AG08396 (cell line): ENCODE results near the gene RNMT.

Experiments
- DNase-seq: peaks from one replicate; pipeline ENCODE4 v3.0.0; 2012; ENCODE audit warnings: low spot score, mixed read lengths

Gene RNMT

DNA sequence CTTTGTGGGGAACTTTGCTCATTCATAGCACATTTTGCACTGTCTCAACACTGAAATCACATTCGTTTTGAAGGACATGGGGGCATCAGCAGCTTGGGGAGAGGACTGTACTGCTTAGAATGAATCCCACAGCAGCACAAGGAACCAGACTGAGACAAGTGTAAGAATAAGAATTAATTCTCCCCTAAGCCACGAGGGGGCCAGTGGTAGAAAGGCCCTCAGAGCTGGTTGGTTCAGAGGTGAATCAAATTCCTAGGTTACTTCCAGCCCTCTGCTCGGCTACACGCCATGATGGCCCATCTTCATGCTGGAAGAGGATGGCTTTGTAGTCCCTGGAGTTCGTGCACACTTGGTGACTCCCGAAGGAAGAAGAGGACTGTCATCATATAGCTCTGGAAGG, 85.5 kb downstream of the RNMT start:
- DNase-seq: no peak

GRCh38 chr18:13813271-13813849, 86.9 kb downstream of the RNMT start:
- DNase-seq: peak; percentile 83
